ENCODE measurements around the gene F2R.
"Not testable (repeated sequence)": the region's sequence is repeated elsewhere in the genome, so short reads cannot be mapped to it uniquely, and the experiment has no call there.

The F2R gene

GRCh38 chr5:76715736-76716455, at the start of gene F2R:
F2R (plus strand) TSS chr5:76716126; CDS start chr5:76716308, 182 bp downstream.
- FAIRE-seq: no peak

DNA sequence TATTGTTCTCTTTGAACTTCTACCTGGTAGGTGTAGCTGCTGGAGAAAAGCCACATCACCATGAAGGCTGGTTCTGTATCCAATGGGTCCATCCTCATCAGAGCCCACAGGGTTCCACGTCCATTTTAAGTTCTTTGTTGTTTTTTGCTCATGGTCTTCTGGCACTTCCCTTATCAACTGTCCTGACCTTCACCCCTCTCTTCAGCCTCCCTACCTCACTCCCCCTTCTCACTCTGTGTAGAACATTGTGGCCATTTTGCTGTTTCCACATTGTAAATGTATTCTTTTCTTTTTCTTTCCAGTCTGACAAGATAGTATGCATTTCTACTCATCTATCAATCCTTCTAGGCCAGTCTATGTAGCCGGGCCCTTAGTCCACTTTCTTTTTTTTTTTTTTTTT, 48.4 kb upstream of the F2R start:
- no peak for FAIRE-seq

DNA sequence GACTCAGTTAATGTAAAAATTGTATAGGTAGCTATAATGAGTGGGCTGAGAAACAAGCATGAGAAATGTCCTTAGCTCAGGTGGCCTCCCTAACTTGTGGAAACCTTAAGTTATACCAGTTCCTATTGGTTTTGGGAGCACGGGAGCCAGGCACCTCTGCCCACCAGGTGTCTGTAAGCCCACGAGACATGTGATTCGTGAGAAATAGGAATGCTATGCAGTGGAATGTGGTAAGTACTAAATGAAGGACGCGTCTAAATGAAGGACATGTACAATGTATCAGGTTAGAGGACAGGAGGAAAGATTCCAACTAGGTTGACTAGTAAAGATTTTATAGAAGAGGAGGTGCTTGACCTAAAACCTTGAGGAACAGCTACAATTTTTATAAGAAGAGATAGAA, 46.7 kb upstream of the F2R start:
- no peak for FAIRE-seq

GRCh38 chr5:76670508-76670907, 45.4 kb upstream of the F2R start:
- FAIRE-seq: no peak

- no peak for FAIRE-seq
These were observed 43.7 kb upstream of the F2R start for GRCh38 chr5:76672242-76672641.

- FAIRE-seq: no peak
These were observed 42.8 kb upstream of the F2R start for GRCh38 chr5:76673125-76673524.

GRCh38 chr5:76674330-76675066, 41.4 kb upstream of the F2R start:
- FAIRE-seq: no peak

- no peak for FAIRE-seq
These were observed 40.6 kb upstream of the F2R start for GRCh38 chr5:76675364-76675763.

DNA sequence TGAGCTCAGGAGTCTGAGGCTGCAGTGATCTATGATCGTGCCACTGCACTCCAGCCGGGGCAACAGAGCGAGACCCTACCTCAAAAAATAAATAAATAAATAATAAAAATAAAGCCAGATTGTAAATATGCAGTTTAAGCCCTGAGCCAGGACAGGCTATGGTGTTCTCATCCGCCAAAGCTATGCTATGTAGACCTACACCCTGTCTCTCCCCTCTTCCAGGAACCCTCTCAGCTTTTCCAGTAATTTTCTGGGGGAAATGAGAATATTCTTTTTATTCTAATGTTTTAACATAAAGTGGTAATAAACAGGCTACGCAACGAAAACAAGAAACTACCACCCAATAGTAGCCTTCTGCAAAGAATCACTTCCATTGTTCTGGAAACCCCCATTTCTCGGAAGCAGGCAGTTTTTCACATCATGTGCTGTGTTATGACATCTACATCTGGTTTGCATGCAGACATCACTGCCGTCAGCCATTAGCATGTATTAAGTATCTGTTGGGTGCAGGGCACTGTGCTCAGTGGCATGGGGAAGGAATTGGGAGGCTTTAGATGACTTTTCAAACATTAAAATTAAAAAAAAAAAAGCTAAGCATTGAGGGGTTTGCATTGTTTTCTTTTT, 38.0 kb upstream of the F2R start:
- FAIRE-seq: no peak

DNA sequence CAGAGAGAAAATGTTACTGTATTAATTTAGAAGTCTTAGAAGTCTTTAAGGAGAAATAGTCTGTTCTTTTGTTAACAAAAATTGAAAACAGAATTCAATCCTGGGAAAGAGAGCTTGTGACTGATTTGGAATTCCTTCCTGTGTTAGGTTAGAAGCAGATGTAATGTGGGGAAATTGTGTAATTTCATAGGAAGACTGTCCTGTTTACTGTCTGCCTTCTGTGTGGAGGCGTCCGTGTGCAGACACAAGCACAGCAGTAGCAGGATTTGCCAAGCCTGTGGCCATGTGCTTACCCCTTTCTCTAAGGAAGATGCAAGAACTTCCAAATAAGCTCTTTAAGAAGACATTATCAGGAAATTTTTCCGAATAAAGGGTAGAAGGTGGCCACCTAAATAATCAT, 36.7 kb upstream of the F2R start:
- FAIRE-seq: no peak

DNA sequence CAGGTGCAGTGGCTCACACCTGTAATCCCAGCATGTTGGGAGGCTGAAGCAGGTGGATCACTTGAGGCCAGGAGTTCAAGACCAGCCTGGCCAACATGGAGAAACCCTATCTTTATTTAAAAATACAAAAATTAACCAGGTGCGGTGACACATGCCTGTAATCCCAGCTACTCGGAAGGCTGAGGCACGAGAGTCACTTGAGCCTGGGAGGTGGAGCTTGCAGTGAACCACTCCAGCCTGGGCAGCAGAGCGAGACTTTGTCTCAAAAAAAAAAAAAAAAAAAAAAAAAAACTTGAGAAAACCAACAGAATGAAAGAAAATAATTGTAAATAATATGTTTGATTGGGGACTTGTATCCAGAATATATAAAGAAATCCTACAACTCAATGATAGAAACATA, 35.1 kb upstream of the F2R start:
- not testable (repeated sequence) for FAIRE-seq

DNA sequence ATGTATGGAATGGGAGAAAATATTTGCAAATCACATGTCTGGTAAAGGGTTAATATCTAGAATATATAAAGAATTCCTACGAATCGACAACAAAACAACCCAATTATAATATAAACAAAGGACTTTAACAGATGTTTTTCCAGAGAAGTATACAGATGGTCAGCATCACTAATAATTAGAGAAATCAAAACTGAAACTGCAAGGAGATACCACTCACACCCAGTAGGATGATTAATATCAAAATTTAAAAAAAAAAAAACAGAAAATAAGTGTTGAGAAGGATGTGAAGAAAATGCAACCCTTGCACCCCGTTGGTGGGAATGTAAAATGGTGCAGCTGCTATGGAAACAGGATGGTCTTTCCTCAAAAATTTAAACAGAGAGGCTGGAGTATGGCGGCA, 34.6 kb upstream of the F2R start:
- no peak for FAIRE-seq

- FAIRE-seq: no peak
These were observed 33.5 kb upstream of the F2R start for GRCh38 chr5:76682387-76682786.

GRCh38 chr5:76683816-76684731, 31.9 kb upstream of the F2R start:
- no peak for FAIRE-seq

DNA sequence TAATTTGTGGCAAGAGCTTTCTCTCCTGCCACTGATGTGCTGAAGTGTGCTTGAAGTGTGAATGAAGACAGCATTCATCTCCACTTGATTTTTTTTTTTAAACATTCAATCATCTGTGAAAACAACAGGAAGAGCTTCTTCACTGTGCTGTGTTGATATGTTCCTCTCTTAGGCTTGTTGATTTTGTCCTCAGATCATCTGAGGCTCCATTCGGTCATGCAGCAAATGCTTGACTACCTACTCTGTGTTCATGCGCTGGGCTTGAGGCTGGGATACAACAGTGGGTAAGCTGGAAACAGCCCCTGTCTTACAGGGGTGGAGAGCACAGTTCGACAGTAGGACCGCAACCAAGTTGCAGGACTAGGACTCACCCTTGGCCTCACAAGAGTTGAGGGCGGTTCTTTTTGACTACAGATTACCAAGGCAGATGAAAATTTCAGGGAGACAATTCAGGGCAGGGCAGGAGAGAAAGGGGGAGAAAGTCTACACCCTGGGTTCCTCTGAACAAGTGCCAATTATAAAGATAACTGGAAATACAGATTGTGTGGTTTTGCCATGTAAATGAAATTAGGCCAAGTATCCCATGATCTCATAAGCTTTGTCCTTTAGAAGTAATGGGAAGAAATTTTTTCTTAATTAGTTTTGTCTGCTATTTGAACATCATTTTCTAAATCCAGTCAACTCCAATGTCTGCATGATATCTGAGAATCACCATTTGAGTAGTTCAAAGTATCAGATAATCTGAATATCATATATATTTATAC, 31.0 kb upstream of the F2R start:
- no peak for FAIRE-seq

DNA sequence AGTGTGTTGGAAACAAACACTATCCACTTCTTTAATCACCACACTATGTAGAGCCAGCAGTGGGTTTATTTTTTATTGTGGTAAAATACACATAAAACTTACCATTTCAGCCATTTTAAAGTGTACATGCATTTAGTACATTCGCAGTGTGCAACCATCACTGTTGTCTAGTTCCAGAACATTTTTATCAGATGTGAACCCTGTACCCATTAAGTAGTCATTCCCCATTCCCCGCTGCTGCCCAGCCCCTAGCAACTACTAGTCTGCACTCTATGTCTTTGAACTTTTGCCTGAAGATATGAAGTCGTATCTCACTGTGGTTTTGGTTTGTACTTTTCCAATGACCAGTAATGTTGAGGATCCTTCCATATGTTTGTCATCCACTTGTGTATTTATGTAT, 30.2 kb upstream of the F2R start:
- no peak for FAIRE-seq

- no peak for FAIRE-seq
These were observed 27.7 kb upstream of the F2R start for GRCh38 chr5:76688212-76688611.

- FAIRE-seq: no peak
These were observed 27.1 kb upstream of the F2R start for GRCh38 chr5:76688836-76689235.

DNA sequence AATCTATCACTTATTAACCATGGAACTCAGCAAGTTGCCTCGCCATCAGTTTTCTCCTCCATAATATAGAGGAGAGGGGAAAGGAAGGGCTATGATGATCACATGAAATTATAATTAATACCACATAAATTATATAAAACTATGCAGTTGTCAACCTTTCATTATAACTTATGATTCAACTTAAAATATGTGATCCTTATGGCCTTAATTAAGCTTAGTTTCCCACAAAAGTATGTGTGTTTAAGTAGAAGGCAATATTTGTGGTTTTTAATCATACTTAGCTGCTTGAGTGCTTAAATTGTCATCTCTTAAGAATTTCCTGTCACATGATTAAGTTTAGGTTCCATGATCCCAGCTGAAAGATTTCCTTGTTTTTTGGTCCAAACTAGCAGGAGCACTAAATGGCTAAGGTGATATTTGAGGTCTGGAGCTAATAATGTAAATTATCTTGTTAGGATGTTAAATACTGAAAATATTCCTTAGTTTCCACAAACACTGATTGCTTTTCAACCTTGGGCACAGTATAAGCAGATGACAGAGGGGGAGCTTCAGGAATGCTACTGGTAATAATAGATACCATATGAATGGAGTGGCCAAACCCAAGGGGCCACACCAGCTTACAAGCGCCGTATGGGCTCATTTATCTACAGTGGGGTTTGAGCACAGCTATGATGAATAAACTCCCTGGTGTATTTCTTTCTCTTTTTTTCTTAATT, 26.4 kb upstream of the F2R start:
- no peak for FAIRE-seq

DNA sequence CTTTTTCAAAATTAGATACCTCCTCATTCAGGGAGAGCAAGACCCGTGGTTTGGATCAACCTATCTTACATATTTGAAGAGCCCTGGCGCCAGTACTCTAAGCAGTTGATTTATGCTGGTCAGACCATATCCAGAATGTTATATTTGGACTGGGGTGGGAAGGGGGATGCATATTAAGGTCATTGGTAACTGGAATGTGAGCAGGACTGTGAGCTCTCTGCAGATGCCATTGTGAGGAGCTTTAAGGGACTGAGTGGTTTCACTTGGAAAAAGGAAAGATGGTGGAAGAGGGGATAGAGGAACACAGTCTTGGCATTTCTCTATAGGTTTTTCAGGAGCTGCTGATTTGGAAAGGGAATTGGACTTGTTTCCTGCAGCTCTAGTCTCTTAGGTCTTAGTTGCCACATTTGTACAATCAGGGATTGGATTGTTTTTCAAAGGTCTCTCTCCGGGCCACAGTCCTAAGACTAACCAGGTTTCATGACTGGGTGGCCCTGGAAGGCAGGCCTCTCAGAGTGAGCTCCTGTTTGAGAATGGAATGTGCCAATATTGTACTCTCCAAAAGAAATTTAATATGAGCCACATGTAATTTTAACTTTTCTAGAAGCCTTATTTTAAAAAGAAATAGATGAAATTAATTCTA, 25.8 kb upstream of the F2R start:
- no peak for FAIRE-seq

Data from colon (tissue), 2 donors.